K562 (cell line): ENCODE results near the gene SLC44A5. TPM values are rescaled to one million over a fixed set of nuclear protein-coding genes. Genes with fewer than 3 reads are reported as not detected.

Experiments used
- ATAC-seq: fragments of 200-7000 bp; cut with Tn5 transposase; 3 replicates; pipeline ENCODE4 v1.9.1; 2020; ENCODE audit warnings: moderate library complexity
- BruUV-seq: library from RNA; stranded (reverse); fragments of 400-500 nt; replicated peaks from 2 replicates; lab custom pipeline; 2021; lab: Mats Ljungman, UMichigan
- CTCF ChIA-PET: fragments of 300-600 bp; formaldehyde crosslinking; extraction: SDS; loops from one replicate; lab custom pipeline; 2021; ENCODE audit warnings: low intra/inter-chr PET ratio; lab: Yijun Ruan, JAX
- POLR2A ChIA-PET: fragments of 300-600, 350-650 bp; sonication (Branson Sonifier 250); formaldehyde crosslinking; extraction: SDS; loops from one replicate; lab custom pipeline; 2021; ENCODE audit warnings: antibody characterized with exemption, inconsistent platforms; lab: Yijun Ruan, JAX
- DNase-seq, 4 experiments: peaks; one replicate each; pipeline versions ENCODE4 v3.0.0 to v3.0.0-alpha.2; 2011 to 2018; ENCODE audit warnings: low spot score in 3 of 4, mixed read lengths in 3 of 4; ENCODE audit errors: extremely low read depth in 1 of 4
- FAIRE-seq: peaks from 2 replicates; lab custom pipeline; 2011; peaks lifted over from hg19 to GRCh38; lab: Jason Lieb, UNC
- H2AFZ ChIP-seq: 2 replicates; pipeline ENCODE4 v1.6.0; 2011; ENCODE audit warnings: low read depth, low read length, control low read depth, inconsistent platforms
- H3K27ac ChIP-seq: fragments of 200-600 bp; 3 replicates; pipeline ENCODE4 v1.8.0; 2011; ENCODE audit warnings: low read depth, mild to moderate bottlenecking, control low read depth, inconsistent platforms, low read length, moderate library complexity, mixed read lengths; ENCODE audit errors: extremely low read depth
- H3K27me3 ChIP-seq, 2 experiments: fragments of 300-600 bp in 1 of 2; 2 replicates in 1 of 2; 3 replicates in 1 of 2; pipeline versions ENCODE4 v1.6.0 to v1.8.0; 2011; ENCODE audit warnings: inconsistent platforms in 2 of 2, low read length in 2 of 2, mild to moderate bottlenecking in 1 of 2, mixed read lengths in 1 of 2, moderate library complexity in 1 of 2; ENCODE audit not compliant: control insufficient read depth in 2 of 2, insufficient read depth in 2 of 2
- H3K36me3 ChIP-seq: fragments of 300-600 bp; 3 replicates; pipeline ENCODE4 v1.8.0; 2011; ENCODE audit warnings: mild to moderate bottlenecking, low read length, inconsistent platforms; ENCODE audit not compliant: control insufficient read depth, insufficient read depth
- H3K4me1 ChIP-seq, 2 experiments: fragments of 200-600 bp in 1 of 2; replicated peaks in 1 of 2; 2 replicates in 1 of 2; 3 replicates in 1 of 2; pipeline versions ENCODE4 v1.5.1 to v1.8.0; 2011; ENCODE audit warnings: inconsistent platforms in 2 of 2, low read length in 2 of 2, mild to moderate bottlenecking in 1 of 2, mixed read lengths in 1 of 2, moderate library complexity in 1 of 2; ENCODE audit not compliant: control insufficient read depth in 2 of 2, insufficient read depth in 2 of 2
- H3K4me2 ChIP-seq: 2 replicates; pipeline ENCODE4 v1.6.1; 2011; ENCODE audit warnings: low read length, control low read depth, inconsistent platforms, mixed read lengths; ENCODE audit not compliant: insufficient read depth
- H3K4me3 ChIP-seq: fragments of 200-600 bp; sonication (generic), shearing (Covaris generic); 2 replicates; pipeline ENCODE4 v1.5.1; 2016; ENCODE audit warnings: control low read depth, inconsistent platforms
- H3K79me2 ChIP-seq: fragments of 200-600 bp; 3 replicates; pipeline ENCODE4 v1.8.0; 2011; ENCODE audit warnings: low read length, inconsistent platforms; ENCODE audit not compliant: control insufficient read depth, insufficient read depth
- H3K9ac ChIP-seq, 2 experiments: 2 replicates each; pipeline versions ENCODE4 v1.6.0 to v1.6.1; 2011; ENCODE audit warnings: low read depth in 2 of 2, low read length in 2 of 2, control low read depth in 1 of 2, inconsistent platforms in 1 of 2, mild to moderate bottlenecking in 1 of 2, mixed read lengths in 1 of 2; ENCODE audit not compliant: insufficient read depth in 1 of 2
- H3K9me1 ChIP-seq: one replicate; pipeline ENCODE4 v1.6.0; 2011; ENCODE audit warnings: inconsistent platforms, mild to moderate bottlenecking, low read length, moderate library complexity; ENCODE audit not compliant: control insufficient read depth, insufficient read depth
- H3K9me3 ChIP-seq: replicated peaks from 2 replicates; pipeline ENCODE4 v1.5.1; 2011; ENCODE audit warnings: low read depth, low read length, inconsistent platforms; ENCODE audit not compliant: control insufficient read depth, insufficient read depth
- H4K20me1 ChIP-seq: replicated peaks from 2 replicates; pipeline ENCODE4 v1.6.1; 2011; ENCODE audit warnings: low read length, inconsistent platforms, mixed read lengths; ENCODE audit not compliant: control insufficient read depth, insufficient read depth
- DPF2 ChIP-seq: fragments of 450-650 bp; IDR thresholded peaks from 2 replicates; pipeline ENCODE4 v1.6.1; 2016
- FOXA3 ChIP-seq, 2 experiments: fragments of 450-650 bp in 1 of 2; sonication (generic) in 1 of 2; formaldehyde crosslinking; IDR thresholded peaks in 1 of 2; conservative IDR thresholded peaks in 1 of 2; 2 replicates each; pipeline versions ENCODE4 v1.4.0 to v1.8.0; 2020 to 2022; ENCODE audit warnings: mild to moderate bottlenecking in 2 of 2, missing genetic modification reagents in 1 of 2
- ILK ChIP-seq: fragments of 450-650 bp; IDR thresholded peaks from 2 replicates; pipeline ENCODE4 v1.6.1; 2016; ENCODE audit warnings: missing genetic modification characterization, low read depth, mild to moderate bottlenecking, missing compliant biosample characterization, moderate library complexity, borderline replicate concordance
- KDM4B ChIP-seq, 2 experiments: fragments of 450-650 bp in 1 of 2; sonication (generic) in 1 of 2; IDR thresholded peaks; 2 replicates each; pipeline ENCODE4 v1.6.1; 2016 to 2017; ENCODE audit warnings: borderline replicate concordance in 2 of 2, antibody characterized with exemption in 1 of 2, low read depth in 1 of 2, mild to moderate bottlenecking in 1 of 2
- MAFG ChIP-seq: fragments of 450-650 bp; conservative IDR thresholded peaks from 2 replicates; pipeline ENCODE4 v1.6.1; 2016; ENCODE audit warnings: missing genetic modification characterization, missing compliant biosample characterization
- NFE2 ChIP-seq: IDR thresholded peaks from 2 replicates; pipeline ENCODE4 v1.6.1; 2014; ENCODE audit warnings: antibody characterized with exemption, low read depth
- NFE2L1 ChIP-seq: fragments of 450-650 bp; IDR thresholded peaks from 2 replicates; pipeline ENCODE4 v1.6.1; 2016; ENCODE audit warnings: missing genetic modification characterization, low read depth, mild to moderate bottlenecking, missing compliant biosample characterization, moderate library complexity, borderline replicate concordance
- PPARD ChIP-seq: fragments of 250-450 bp; sonication (Bioruptor Pico); IDR thresholded peaks from 2 replicates; pipeline ENCODE4 v1.8.0; 2022; ENCODE audit warnings: inconsistent platforms, mild to moderate bottlenecking, moderate library complexity
- RFX7 ChIP-seq: fragments of 250-450 bp; sonication (Bioruptor Pico); IDR thresholded peaks from 2 replicates; pipeline ENCODE4 v1.5.1; 2021; ENCODE audit warnings: mild to moderate bottlenecking
- SRSF3 ChIP-seq: fragments of 200-400 bp; formaldehyde crosslinking; IDR thresholded peaks from 2 replicates; pipeline ENCODE4 v1.6.1; 2016; ENCODE audit warnings: mild to moderate bottlenecking, low read length, moderate library complexity; ENCODE audit not compliant: insufficient read depth
- ZNF197 ChIP-seq: fragments of 200-800 bp; sonication (Bioruptor generic); IDR thresholded peaks from 2 replicates; pipeline ENCODE4 v1.6.1; 2016; ENCODE audit warnings: low read depth, missing genetic modification characterization, missing compliant biosample characterization
- ZNF316 ChIP-seq: fragments of 450-650 bp; IDR thresholded peaks from 2 replicates; pipeline ENCODE4 v1.6.1; 2016
- WGBS: fragments of 100-300 bp; shearing (Covaris generic); methylation state at CpG from one replicate; pipeline ENCODE4 v1.1.6; 2016; ENCODE audit warnings: low coverage, mixed read lengths; ENCODE audit not compliant: insufficient coverage; ENCODE audit errors: missing lambda C conversion rate; 5-methylcytosine and 5-hydroxymethylcytosine counted together
- in situ Hi-C: fragments of 300-500 bp; cut with MboI; formaldehyde crosslinking; loops from 4 replicates; pipeline ENCODE4 v1.15.0; 2018; ENCODE audit warnings: inconsistent platforms, mixed read lengths
- intact Hi-C: fragments of 100-400 bp; cut with micrococcal nuclease; formaldehyde crosslinking; loops from 2 replicates; pipeline ENCODE4 v1.14.2; 2022
- polyA plus RNA-seq, 8 experiments: library from polyadenylated mRNA; depleted of rRNA in 4 of 8; stranded (reverse) in 5 of 8; unstranded in 3 of 8; fragments of >200 nt; fragmentation: Nextera tagmentation in 2 of 8; fragmentation: Illumina TruSeq in 1 of 8; extraction: Ambion mirVana in 2 of 8; extraction: Trizol in 1 of 8; gene quantifications; 2 replicates each; pipeline versions ENCODE4 v1.2.1 to v1.2.3, GENCODE V29; 2011 to 2014; ENCODE audit warnings: inconsistent platforms in 1 of 8, missing spikeins in 1 of 8
- total RNA-seq, 7 experiments: library from RNA; depleted of rRNA in 6 of 7; stranded (reverse); fragments of >200 nt in 6 of 7; fragmentation: Illumina TruSeq in 2 of 7; extraction: Trizol in 2 of 7; gene quantifications; 2 replicates each; pipeline versions ENCODE4 v1.2.1 to v1.2.3, GENCODE V29; 2011 to 2021; ENCODE audit warnings: low replicate concordance in 1 of 7
- TF ChIP-seq, protein P1 (sequence below): fragments of 450-650 bp; IDR thresholded peaks from 2 replicates; pipeline ENCODE4 v1.6.1; 2014; ENCODE audit warnings: low read depth, mild to moderate bottlenecking, moderate library complexity, borderline replicate concordance
- TF ChIP-seq, protein P2 (sequence below), 2 experiments: fragments of 450-650 bp; IDR thresholded peaks; 2 replicates each; pipeline ENCODE4 v1.6.1; 2018; ENCODE audit warnings: mild to moderate bottlenecking in 2 of 2, low read depth in 1 of 2; ENCODE audit not compliant: partially characterized antibody in 2 of 2
- TF ChIP-seq, protein P3 (sequence below): fragments of 450-650 bp; formaldehyde crosslinking; IDR thresholded peaks from 2 replicates; pipeline ENCODE4 v1.4.0; 2020; ENCODE audit warnings: mild to moderate bottlenecking, moderate library complexity

Gene SLC44A5
- total and polyA plus RNA-seq, 9 of the 15 experiments (the other 6 are each of a cell fraction or from before 2014, with no cell fraction given), result 1.2 to 10.1 (median 3.2) TPM

DNA sequence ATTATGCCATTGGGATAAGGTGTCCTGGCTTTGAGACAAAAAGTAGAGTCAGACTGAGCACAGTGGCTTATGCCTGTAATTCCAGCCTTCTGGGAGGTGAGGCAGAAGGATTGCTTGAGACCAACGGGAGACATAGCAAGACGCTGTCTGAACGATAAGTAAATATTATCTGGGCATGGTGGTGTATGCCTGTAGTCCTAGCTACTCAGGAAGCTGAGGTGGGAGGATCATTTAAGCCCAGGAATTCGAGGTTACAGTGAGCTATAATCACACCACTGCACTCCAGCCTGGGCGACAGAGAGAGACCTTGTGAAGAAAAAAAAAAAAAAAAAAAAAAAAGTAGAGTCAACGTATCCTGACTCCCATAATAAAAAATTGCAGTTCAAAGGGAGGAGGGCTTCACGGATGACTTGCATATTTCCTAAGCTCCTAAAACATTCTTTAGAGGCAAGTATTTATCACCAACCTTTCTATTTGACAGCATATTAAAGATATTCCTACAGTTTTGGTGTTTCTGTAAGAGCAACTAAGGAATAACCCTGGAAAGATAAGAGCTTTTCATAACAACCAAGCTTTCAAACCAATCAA, 141.2 kb downstream of the SLC44A5 start:
- peak; percentile 82 for FAIRE-seq
- Histone ChIP-seq H3K9me3 (no peaks in the 10 kb centered on the region), H3K9me1 (no peaks in the 10 kb centered on the region), H3K27me3 (no peaks in the 10 kb centered on the region), H3K9ac (peak overlapping the region; percentile 2 to 6; a peak in 1 of 4 replicates), H3K36me3 (no peaks in the 10 kb centered on the region), H3K4me2 (peak overlapping the region; percentile 52), H3K4me3 (no peak overlapping the region), H4K20me1 (no peaks in the 10 kb centered on the region), H3K79me2 (no peaks in the 10 kb centered on the region), H3K27ac (peak overlapping the region; percentile 60), H2AFZ (peak overlapping the region; percentile 75), H3K4me1 (peaks cover 11 to 42% of the 10 kb centered on the region in 2 experiments; a peak in 4 of 5 replicates)
- intact Hi-C loops, result no loop called here
- no TSS peak for BruUV-seq
- ATAC-seq, result peak; percentile 71
- 6% methylated on average over 7 of the region's 7 CpGs for WGBS
- POLR2A ChIA-PET, result interaction anchor here (0.6 kb wide), 1 partner anchor 10 kb away, joined by 3 read pairs; no protein-coding TSS in a partner anchor
- CTCF ChIA-PET, result no interaction called here
- in situ Hi-C loops, result no loop called here
- DNase-seq, result peak in 1 of 4 experiments; percentile 53
- TF ChIP-seq ZNF316 (peak; percentile 90), SRSF3 (no peak), MAFG (peak; percentile 91), ZNF197 (CRISPR knock-in tag) (no peak), KDM4B (IDR thresholded peaks at IDR 0.05; ENCODE audit: borderline replicate concordance in 2 of 2, low read depth in 1 of 2) (no peak), FOXA3 (CRISPR knock-in tag; conservative IDR thresholded peaks at IDR 0.05 in 1 of 2, IDR thresholded peaks at IDR 0.05 in 1 of 2) (no peak), ILK (tag) (no peak), RFX7 (CRISPR knock-in tag) (no peak), NFE2L1 (tag) (peak; percentile 69; the same call in 1 of the 2 replicates), PPARD (CRISPR knock-in tag) (no peak), NFE2 (peak; percentile 75), DPF2 (peak; percentile 59; the same call in 1 of the 2 replicates)
- TF ChIP-seq, protein P1, sequence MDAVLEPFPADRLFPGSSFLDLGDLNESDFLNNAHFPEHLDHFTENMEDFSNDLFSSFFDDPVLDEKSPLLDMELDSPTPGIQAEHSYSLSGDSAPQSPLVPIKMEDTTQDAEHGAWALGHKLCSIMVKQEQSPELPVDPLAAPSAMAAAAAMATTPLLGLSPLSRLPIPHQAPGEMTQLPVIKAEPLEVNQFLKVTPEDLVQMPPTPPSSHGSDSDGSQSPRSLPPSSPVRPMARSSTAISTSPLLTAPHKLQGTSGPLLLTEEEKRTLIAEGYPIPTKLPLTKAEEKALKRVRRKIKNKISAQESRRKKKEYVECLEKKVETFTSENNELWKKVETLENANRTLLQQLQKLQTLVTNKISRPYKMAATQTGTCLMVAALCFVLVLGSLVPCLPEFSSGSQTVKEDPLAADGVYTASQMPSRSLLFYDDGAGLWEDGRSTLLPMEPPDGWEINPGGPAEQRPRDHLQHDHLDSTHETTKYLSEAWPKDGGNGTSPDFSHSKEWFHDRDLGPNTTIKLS, result no peak
- TF ChIP-seq, protein P2, sequence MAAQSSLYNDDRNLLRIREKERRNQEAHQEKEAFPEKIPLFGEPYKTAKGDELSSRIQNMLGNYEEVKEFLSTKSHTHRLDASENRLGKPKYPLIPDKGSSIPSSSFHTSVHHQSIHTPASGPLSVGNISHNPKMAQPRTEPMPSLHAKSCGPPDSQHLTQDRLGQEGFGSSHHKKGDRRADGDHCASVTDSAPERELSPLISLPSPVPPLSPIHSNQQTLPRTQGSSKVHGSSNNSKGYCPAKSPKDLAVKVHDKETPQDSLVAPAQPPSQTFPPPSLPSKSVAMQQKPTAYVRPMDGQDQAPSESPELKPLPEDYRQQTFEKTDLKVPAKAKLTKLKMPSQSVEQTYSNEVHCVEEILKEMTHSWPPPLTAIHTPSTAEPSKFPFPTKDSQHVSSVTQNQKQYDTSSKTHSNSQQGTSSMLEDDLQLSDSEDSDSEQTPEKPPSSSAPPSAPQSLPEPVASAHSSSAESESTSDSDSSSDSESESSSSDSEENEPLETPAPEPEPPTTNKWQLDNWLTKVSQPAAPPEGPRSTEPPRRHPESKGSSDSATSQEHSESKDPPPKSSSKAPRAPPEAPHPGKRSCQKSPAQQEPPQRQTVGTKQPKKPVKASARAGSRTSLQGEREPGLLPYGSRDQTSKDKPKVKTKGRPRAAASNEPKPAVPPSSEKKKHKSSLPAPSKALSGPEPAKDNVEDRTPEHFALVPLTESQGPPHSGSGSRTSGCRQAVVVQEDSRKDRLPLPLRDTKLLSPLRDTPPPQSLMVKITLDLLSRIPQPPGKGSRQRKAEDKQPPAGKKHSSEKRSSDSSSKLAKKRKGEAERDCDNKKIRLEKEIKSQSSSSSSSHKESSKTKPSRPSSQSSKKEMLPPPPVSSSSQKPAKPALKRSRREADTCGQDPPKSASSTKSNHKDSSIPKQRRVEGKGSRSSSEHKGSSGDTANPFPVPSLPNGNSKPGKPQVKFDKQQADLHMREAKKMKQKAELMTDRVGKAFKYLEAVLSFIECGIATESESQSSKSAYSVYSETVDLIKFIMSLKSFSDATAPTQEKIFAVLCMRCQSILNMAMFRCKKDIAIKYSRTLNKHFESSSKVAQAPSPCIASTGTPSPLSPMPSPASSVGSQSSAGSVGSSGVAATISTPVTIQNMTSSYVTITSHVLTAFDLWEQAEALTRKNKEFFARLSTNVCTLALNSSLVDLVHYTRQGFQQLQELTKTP (IDR thresholded peaks at IDR 0.05; ENCODE audit: low read depth in 1 of 2, partially characterized antibody in 2 of 2), result no peak
- TF ChIP-seq, protein P3, sequence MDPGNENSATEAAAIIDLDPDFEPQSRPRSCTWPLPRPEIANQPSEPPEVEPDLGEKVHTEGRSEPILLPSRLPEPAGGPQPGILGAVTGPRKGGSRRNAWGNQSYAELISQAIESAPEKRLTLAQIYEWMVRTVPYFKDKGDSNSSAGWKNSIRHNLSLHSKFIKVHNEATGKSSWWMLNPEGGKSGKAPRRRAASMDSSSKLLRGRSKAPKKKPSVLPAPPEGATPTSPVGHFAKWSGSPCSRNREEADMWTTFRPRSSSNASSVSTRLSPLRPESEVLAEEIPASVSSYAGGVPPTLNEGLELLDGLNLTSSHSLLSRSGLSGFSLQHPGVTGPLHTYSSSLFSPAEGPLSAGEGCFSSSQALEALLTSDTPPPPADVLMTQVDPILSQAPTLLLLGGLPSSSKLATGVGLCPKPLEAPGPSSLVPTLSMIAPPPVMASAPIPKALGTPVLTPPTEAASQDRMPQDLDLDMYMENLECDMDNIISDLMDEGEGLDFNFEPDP, result no peak
